GM19467 (cell line): Measurements from ENCODE around the gene SNN.

Experiments used
- ATAC-seq: cut with Tn5 transposase; IDR thresholded peaks from one replicate; pipeline ENCODE4 v1.9.1; 2021; ENCODE audit warnings: mild to moderate bottlenecking, moderate library complexity; ENCODE audit not compliant: unreplicated experiment

SNN gene

DNA sequence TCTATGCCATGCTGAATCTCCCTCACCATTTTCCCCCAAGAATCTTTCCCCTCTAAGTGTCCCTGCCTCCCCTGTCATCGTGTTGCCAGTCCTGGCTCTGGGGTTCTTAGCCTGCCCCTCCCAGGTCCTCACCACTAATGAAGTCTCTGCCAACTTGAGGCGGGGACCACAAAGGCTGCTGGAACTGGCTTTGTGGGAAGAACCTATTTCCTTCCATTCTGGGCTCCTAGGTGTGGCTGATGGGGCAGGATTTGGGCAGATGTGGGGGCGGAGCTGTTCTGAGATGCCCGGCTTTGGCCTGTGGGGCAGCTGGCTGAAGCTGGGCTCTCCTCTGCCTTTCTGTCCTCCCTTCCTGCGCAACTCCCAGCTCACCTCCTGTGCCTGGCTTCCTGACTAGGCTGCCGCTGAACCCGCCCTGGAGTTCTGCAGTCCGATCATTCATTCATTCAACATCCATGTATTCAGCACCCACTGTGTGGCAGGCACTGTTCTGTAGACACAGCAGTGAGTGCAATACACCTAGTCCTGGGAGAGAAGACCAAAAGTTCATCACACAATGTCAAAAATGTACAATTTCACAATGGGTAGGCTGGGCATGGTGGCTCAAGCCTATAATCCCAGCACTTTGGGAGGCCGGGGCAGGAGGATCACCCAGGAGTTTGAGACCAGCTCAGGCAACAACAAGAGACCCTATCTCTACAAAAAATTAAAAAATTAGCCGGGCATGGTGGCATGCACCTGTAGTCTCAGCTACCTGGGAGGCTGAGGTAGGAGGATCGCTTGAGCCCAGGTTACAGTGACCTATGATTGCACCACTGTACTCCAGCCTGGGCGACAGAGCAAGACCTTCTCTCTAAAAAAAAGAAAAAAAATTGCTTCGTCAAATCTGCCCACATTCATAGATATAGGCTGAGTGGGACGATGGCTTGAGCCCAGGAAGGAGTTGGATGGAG is 1.9 kb upstream of the SNN start:
- ATAC-seq: no peak

DNA sequence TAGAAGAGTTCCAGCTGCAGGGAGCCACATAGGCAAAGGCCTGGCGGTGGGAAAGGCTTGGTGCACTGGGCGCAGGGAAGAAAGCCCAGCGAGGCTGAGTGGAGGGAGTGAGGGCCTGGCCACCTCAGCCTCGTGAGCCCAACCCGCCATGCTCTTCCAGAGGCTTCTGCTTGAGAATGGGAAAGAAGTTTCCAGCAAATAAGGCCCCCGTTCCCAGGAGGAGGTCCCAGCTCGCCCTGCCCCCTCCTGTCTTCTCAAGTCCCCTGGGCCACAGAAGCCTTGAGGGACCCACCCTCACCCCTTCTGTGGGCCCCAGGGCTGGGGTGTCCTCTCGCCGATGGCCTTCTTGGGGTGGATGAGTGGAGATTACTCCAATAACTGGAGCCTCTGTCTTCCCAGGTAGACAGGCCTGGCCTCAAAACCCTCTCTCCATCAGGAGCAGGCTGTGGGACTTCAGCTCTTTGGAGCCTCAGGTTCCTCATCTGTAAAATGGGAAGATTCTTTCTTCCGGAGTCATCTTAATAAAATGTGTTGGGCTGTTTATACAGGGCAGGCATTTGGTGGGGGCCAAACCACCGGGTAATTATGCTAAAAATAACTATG is 933 bp upstream of the SNN start:
- no peak for ATAC-seq

DNA sequence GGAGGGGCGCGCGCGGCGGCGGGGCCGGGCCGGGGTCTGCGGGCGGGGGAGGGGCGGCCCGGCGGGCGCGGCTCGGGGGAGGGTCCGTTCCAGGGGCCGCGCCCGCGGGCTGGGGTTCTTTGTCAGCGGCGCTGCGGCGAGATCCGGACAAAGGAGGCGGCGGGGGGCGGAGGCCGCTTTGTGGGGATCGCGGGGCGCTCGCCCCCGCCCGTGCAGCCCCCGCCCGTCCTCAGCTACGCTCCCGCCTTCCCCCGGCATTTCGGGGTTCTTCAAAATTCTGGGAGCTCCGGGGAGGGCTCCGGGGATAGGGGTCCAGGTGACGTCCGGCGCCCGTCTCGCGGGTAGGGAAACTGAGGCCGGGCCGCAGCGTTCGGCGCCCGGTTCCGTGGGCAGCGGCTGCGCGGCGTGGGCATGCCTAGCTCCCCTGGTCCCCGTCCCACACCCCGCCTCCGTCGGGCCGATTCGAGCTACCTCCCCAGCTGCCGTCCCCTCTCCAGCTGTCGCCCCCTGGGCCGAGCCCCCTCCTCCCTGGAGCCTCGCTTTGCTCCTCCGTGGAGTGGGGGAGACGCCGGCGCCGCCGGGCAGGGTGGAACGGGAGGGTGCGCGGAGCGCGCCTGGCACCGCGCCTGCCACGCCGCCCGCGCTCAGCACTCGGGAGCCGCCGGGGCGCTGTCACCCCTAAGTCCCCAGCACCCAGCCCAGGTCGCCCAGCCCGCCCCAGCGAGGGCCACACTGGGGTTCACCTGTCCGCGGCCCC is 546 bp downstream of the SNN start:
- ATAC-seq: no peak

- ATAC-seq: no peak
These were observed 1.3 kb downstream of the SNN start for GRCh38 chr16:11669380-11670146.

DNA sequence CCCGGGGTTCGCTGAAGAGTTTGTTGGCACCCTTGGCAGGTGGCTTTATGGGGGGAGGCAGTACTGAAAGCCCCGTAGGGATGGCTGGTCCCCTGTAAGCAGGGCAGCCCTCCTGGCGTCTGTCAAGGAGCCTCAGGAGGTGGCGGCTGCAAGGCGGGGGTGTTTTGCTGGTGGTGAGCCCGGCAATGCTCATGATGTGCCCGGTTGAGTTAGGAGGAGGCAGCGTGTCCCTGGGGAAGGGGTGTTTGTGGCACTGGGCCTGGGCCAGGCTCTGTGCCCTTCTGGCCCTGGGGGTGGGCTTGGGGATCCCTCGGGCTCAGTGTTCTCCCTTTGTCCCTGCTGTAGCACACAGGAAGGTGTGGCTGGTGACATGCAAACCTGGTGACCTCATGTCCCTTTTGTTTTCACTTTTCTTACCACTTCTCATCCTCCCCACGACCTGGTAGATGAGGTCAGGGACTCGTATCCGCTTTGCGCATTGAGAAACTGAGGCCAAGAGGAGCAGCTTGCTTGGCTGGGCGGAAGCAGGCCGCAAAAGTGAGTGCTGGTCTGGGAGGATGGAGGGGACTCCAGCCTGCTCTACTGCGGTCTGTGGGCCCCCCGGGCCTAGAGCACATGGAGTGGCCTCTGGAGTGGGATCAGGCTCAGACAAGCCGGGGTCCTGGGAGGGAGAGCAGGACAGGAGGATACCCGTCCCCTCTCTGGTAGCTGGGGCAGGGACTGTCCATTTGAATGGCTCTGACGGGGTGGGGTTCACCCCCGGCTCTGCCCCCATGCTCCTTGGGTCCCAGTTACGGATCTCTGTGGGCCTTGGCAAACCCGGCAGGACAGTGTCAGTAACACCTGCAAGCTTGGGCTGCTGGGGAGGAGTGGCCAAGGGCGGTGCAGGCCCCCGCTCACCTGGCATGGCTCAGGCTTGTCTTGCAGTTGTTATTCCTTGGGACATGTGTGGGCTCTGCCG is 2.2 kb downstream of the SNN start:
- no peak for ATAC-seq

GRCh38 chr16:11671271-11671670 is 3.0 kb downstream of the SNN start:
- no peak for ATAC-seq

DNA sequence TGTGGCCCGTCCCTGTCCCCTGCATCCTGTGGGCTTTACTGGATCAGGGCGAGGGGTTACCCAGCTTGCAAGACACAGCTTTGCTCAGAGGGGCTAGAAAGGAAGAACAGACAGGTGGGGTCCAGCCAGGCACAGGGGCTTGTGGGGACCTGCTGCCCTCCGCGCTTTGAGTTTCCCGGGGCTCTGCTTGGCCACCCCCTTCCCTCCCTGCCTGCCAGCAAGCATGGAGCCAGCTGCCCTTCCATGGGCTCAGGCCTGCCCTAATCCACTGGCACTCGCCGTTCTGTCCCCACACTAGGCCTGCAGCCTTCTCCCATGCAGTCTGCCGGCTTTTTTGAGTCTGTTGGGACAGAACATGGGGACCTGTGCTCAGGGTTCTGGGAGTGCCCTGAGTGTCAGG is 3.4 kb downstream of the SNN start:
- ATAC-seq: no peak

GRCh38 chr16:11672206-11673090 is 4.2 kb downstream of the SNN start:
- no peak for ATAC-seq

- no peak for ATAC-seq
These were observed 5.1 kb downstream of the SNN start for GRCh38 chr16:11673091-11674000.

DNA sequence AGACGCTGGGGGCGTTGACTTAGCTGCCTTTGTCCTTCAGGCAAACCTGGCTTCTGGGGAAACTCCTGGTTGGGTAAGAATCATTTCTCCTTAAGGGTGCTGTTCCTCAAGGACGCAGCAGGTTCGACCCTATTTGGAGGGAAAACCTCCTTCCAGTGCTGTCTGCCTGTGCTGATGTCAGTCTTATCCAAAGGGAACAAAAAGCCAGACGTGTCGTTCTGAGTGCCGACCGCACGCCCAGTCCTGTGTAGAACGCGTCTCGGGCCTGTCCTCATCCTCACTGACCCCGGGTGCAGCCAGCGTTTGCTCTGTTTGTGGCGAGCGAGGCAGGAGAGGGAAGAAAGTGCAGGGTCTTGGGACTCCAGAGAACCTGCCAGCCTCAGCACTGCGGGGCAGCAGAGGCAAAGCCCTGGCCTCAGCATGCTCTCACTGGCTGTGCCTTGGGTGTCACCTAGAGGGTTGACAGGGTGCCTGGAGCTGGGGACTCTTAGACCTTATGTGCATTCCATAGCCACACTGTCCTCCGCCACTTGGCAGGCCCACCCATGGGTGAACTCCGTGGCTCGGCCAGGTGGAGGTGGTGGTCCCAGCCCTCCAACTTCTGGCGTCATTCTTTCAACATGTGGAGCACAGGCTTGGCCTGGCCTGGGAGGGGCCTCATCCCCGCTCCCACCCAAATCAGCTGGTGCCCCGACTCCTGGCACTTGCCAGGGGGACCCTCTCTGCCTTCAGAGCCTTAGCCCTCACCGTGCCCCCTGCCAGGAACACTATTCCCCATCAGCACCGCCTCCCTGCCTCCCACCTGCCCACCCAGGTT is 6.0 kb downstream of the SNN start:
- no peak for ATAC-seq

GRCh38 chr16:11674818-11675560 is 6.7 kb downstream of the SNN start:
- no peak for ATAC-seq

DNA sequence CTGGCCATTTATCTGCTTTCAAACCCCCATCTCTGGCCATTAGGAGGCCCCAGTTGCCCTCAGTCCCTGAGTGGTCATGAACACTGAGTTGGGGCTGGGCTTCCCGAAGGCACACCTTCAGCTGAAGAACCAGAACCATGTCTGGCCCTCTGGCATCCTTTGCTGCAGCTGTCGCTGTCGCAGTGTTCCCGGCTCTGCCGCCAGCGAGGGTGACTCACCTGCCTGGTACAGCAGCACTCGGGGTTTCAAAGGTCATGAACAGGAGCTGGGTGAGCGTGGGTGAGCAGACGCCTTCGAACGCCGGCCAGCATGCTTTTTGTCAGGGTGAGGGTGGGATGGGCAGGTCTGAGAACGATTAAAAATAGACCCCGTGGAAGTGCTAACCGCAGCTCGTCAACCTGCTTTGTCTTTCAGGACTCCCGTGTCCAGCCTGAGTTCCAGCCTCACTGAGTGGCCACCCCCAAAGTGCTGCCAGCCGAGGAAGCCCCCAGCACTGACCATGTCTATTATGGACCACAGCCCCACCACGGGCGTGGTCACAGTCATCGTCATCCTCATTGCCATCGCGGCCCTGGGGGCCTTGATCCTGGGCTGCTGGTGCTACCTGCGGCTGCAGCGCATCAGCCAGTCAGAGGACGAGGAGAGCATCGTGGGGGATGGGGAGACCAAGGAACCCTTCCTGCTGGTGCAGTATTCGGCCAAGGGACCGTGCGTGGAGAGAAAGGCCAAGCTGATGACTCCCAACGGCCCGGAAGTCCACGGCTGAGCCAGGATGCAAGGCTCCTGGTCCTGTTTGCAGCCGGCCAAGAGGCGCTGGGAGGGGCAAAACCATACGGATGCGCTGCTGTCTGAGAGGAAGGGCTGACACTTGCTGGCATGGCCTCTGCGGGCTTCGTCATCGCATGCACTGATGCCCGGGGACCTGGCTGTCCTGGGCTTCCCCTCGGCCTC is 7.6 kb downstream of the SNN start:
- ATAC-seq: no peak

GRCh38 chr16:11676799-11677198 is 8.5 kb downstream of the SNN start:
- ATAC-seq: no peak

DNA sequence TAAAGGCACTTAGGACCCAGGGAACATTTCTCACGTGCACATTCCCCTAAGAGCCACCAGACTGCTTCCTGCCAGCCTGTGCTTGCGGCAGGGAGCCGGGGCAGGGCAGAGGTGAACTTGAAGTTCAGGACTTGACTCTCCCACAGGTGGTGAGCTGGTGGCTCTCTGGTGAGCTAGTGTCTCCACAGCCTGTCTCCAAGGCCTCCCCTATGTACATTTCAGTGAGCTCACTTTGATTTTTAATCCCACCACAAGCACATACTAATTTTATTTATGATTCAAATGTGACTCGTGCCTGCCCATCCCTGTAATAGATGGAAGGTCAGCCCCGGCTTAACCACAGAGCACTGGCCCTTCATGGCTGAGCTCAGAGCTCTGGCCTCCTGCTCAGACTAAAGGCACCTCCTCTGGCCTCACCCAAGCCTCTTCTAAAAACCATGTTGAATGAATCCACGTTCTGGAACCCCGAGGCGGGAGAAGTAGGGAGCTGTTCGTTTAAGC is 9.2 kb downstream of the SNN start:
- ATAC-seq: no peak
